Activated CD8-positive, alpha-beta T cell treated with anti-CD3 and anti-CD28 coated beads for 36 hours (primary cell): Measurements from ENCODE around the gene UTP14A. TPM values are rescaled to one million over a fixed set of nuclear protein-coding genes. Genes with fewer than 3 reads are reported as not detected.
A peak's percentile ranks its signal among the peaks of the same experiment; 100 is the strongest.
"Not testable (repeated sequence)": the region's sequence is repeated elsewhere in the genome, so short reads cannot be mapped to it uniquely, and the experiment has no call there.

Source experiments
- ATAC-seq: fragments of 200-7000 bp; cut with Tn5 transposase; one replicate; pipeline ENCODE4 v1.10.0; 2021; ENCODE audit warnings: mild to moderate bottlenecking, moderate library complexity
- CTCF ChIA-PET: fragments of 350-600 bp; sonication (Branson Sonifier 250); formaldehyde crosslinking; loops from one replicate; lab custom pipeline; 2021; ENCODE audit warnings: antibody characterized with exemption; lab: Charles Lee
- POLR2A ChIA-PET: fragments of 350-600 bp; sonication (Branson Sonifier 250); formaldehyde crosslinking; loops from one replicate; lab custom pipeline; 2021; ENCODE audit warnings: antibody characterized with exemption; lab: Charles Lee
- DNase-seq: peaks from one replicate; pipeline ENCODE4 v3.0.0-alpha.2; 2020
- H3K27ac Mint-ChIP-seq: one replicate; pipeline ENCODE4 v1.8.0; 2021; ENCODE audit warnings: mild to moderate bottlenecking, mixed read lengths
- H3K27me3 Mint-ChIP-seq: one replicate; pipeline ENCODE4 v1.8.0; 2021; ENCODE audit warnings: mixed read lengths
- H3K36me3 Mint-ChIP-seq: one replicate; pipeline ENCODE4 v1.8.0; 2021; ENCODE audit warnings: low read depth, mixed read lengths
- H3K4me1 Mint-ChIP-seq: one replicate; pipeline ENCODE4 v1.8.0; 2021; ENCODE audit warnings: low read depth, mixed read lengths
- H3K4me3 Mint-ChIP-seq: one replicate; pipeline ENCODE4 v1.8.0; 2021; ENCODE audit warnings: mild to moderate bottlenecking, moderate library complexity, mixed read lengths
- H3K9me3 Mint-ChIP-seq: one replicate; pipeline ENCODE4 v1.8.0; 2021; ENCODE audit warnings: mixed read lengths
- CTCF ChIP-seq: fragments of 200-600 bp; IDR thresholded peaks from one replicate; pipeline ENCODE4 v1.8.0; 2022; ENCODE audit warnings: antibody characterized with exemption, mild to moderate bottlenecking
- intact Hi-C: fragments of 100-400 bp; cut with micrococcal nuclease; formaldehyde crosslinking; loops from one replicate; pipeline ENCODE4 v1.10.0; 2022
- total RNA-seq, 2 experiments: library from RNA; stranded (reverse); gene quantifications; one replicate each; pipeline ENCODE4 v1.2.3, GENCODE V29; 2021

The UTP14A gene
- 10 to 100 TPM; 33.1 to 34.0 TPM for total RNA-seq

- H3K27me3 Mint-ChIP-seq: no peaks in the 10 kb centered on the region
- ATAC-seq (peak; percentile 98), DNase-seq (peak; percentile 90)
- no peaks in the 10 kb centered on the region for H3K9me3 Mint-ChIP-seq
- TF ChIP-seq CTCF: no peak
- ChIA-PET POLR2A (interaction anchor here (0.7 to 1.5 kb wide), 7 partner anchors 11 to 78 kb away, joined by 3 to 4 read pairs (median 3); no protein-coding TSS in a partner anchor), CTCF (interaction anchor here (0.8 to 2.3 kb wide), 8 partner anchors 20 to 155 kb away, joined by 3 to 11 read pairs (median 4); no protein-coding TSS in a partner anchor)
- H3K4me3 Mint-ChIP-seq: peak within 1 kb of the TSS; percentile 89
- peaks cover 20% of the 10 kb centered on the region for H3K36me3 Mint-ChIP-seq
- H3K4me1 Mint-ChIP-seq: peaks cover 25% of the 10 kb centered on the region
- H3K27ac Mint-ChIP-seq: peak within 1 kb of the TSS; percentile 92
- intact Hi-C loops: loop anchor here (10.0 kb wide), 1 partner anchor 121 kb away; no protein-coding TSS in a partner anchor
Observed at GRCh38 chrX:129905787-129906580, at the start of gene UTP14A. UTP14A (plus strand) TSS chrX:129906164; CDS start chrX:129906211, 47 bp downstream.

GRCh38 chrX:129859134-129859533, 46.8 kb upstream of the UTP14A start:
- DNase-seq, H3K27me3 Mint-ChIP-seq, intact Hi-C loops, H3K36me3 Mint-ChIP-seq, H3K4me1 Mint-ChIP-seq, H3K9me3 Mint-ChIP-seq, H3K27ac Mint-ChIP-seq, CTCF ChIA-PET, ATAC-seq, POLR2A ChIA-PET, H3K4me3 Mint-ChIP-seq: not testable (repeated sequence)

- H3K4me3 Mint-ChIP-seq, H3K9me3 Mint-ChIP-seq, CTCF ChIA-PET, POLR2A ChIA-PET, intact Hi-C loops, H3K4me1 Mint-ChIP-seq, H3K27me3 Mint-ChIP-seq, H3K27ac Mint-ChIP-seq, H3K36me3 Mint-ChIP-seq, ATAC-seq, DNase-seq: not testable (repeated sequence)
Observed at GRCh38 chrX:129866321-129866720, 39.6 kb upstream of the UTP14A start.

- POLR2A ChIA-PET: interaction anchor here (0.5 kb wide), 1 partner anchor 385 kb away, joined by 3 read pairs; no protein-coding TSS in a partner anchor
- CTCF ChIA-PET: no interaction called here
- DNase-seq (no peak), ATAC-seq (no peak)
- no peaks in the 10 kb centered on the region for H3K9me3 Mint-ChIP-seq
- no peaks in the 10 kb centered on the region for H3K36me3 Mint-ChIP-seq
- no peak overlapping the region for H3K27ac Mint-ChIP-seq
- H3K4me1 Mint-ChIP-seq: no peaks in the 10 kb centered on the region
- intact Hi-C loops: no loop called here
- no peaks in the 10 kb centered on the region for H3K27me3 Mint-ChIP-seq
- no peak overlapping the region for H3K4me3 Mint-ChIP-seq
- TF ChIP-seq CTCF: no peak
Observed at GRCh38 chrX:129872524-129872923, 33.4 kb upstream of the UTP14A start.

GRCh38 chrX:129875669-129876068, 30.3 kb upstream of the UTP14A start:
- no peaks in the 10 kb centered on the region for H3K4me1 Mint-ChIP-seq
- H3K9me3 Mint-ChIP-seq: no peaks in the 10 kb centered on the region
- ChIA-PET POLR2A (no interaction called here), CTCF (no interaction called here)
- TF ChIP-seq CTCF: no peak
- ATAC-seq (no peak), DNase-seq (no peak)
- no peak overlapping the region for H3K27ac Mint-ChIP-seq
- no peaks in the 10 kb centered on the region for H3K27me3 Mint-ChIP-seq
- H3K36me3 Mint-ChIP-seq: no peaks in the 10 kb centered on the region
- intact Hi-C loops: no loop called here
- no peak overlapping the region for H3K4me3 Mint-ChIP-seq

- no peaks in the 10 kb centered on the region for H3K4me1 Mint-ChIP-seq
- no peak overlapping the region for H3K4me3 Mint-ChIP-seq
- H3K9me3 Mint-ChIP-seq: no peaks in the 10 kb centered on the region
- no peak for ATAC-seq
- H3K36me3 Mint-ChIP-seq: no peaks in the 10 kb centered on the region
- POLR2A ChIA-PET: interaction anchor here (0.8 kb wide), 1 partner anchor 140 kb away, joined by 3 read pairs; no protein-coding TSS in a partner anchor
- CTCF ChIA-PET: no interaction called here
- no peak for TF ChIP-seq CTCF
- DNase-seq: no peak
- no peak overlapping the region for H3K27ac Mint-ChIP-seq
- no peaks in the 10 kb centered on the region for H3K27me3 Mint-ChIP-seq
- intact Hi-C loops: no loop called here
Observed at GRCh38 chrX:129876771-129877305, 29.1 kb upstream of the UTP14A start.
